D721Med (cell line): ENCODE measurements around the gene UNC5C.
A peak's percentile ranks its signal among the peaks of the same experiment; 100 is the strongest.

Experiments used
- DNase-seq: peaks from one replicate; pipeline ENCODE4 v3.0.0; 2011; ENCODE audit warnings: low spot score; ENCODE audit not compliant: insufficient read length
- FAIRE-seq: peaks from 2 replicates; lab custom pipeline; 2011; peaks lifted over from hg19 to GRCh38; lab: Jason Lieb, UNC
- TF ChIP-seq, protein P1 (sequence below): IDR thresholded peaks from 2 replicates; pipeline ENCODE4 v1.5.1; 2012; ENCODE audit warnings: mild to moderate bottlenecking, control low read depth; ENCODE audit not compliant: insufficient read depth; ENCODE audit errors: missing control alignments

UNC5C gene

DNA sequence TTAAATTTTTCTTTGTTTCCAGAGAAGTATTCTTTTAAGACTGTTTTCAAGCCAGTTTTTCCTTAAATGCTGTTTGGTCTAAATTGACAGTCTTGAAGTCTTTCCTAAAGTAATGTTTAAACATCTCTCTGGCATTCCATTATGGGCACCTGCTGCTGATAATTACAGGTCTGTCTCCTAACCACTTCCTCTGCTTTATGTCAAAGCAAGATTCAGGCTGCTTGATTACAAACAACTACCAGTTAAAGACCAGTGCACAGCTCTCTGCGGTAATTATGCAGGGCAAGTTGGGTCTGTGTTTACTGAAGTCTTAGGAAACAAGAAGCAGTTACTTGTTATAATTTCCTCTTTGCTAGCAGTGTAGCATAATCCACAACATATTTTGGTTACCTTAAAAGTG, 17.6 kb downstream of the UNC5C start:
- DNase-seq (no peak), FAIRE-seq (no peak)
- TF ChIP-seq, protein P1, sequence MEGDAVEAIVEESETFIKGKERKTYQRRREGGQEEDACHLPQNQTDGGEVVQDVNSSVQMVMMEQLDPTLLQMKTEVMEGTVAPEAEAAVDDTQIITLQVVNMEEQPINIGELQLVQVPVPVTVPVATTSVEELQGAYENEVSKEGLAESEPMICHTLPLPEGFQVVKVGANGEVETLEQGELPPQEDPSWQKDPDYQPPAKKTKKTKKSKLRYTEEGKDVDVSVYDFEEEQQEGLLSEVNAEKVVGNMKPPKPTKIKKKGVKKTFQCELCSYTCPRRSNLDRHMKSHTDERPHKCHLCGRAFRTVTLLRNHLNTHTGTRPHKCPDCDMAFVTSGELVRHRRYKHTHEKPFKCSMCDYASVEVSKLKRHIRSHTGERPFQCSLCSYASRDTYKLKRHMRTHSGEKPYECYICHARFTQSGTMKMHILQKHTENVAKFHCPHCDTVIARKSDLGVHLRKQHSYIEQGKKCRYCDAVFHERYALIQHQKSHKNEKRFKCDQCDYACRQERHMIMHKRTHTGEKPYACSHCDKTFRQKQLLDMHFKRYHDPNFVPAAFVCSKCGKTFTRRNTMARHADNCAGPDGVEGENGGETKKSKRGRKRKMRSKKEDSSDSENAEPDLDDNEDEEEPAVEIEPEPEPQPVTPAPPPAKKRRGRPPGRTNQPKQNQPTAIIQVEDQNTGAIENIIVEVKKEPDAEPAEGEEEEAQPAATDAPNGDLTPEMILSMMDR = no peak

DNA sequence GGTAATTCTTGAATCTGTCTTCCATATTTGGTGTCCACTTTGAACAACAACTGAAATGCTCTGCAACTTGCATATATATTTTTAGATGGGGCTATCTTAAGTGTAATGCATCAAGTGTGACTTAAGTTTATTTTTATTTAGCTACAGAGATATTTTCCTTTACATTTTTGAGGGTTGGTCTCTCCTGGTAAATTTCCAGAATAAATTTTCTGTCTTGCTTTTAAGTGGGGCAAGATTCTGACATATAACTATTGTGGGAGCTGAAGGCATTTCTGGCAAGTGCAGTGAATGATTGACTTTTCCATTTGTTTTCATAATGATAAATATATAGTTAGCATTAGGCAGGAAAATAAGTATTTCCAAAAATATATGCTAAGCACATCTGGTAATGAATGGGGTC, 18.8 kb downstream of the UNC5C start:
- no peak for DNase-seq
- TF ChIP-seq, protein P1 = no peak
- no peak for FAIRE-seq

DNA sequence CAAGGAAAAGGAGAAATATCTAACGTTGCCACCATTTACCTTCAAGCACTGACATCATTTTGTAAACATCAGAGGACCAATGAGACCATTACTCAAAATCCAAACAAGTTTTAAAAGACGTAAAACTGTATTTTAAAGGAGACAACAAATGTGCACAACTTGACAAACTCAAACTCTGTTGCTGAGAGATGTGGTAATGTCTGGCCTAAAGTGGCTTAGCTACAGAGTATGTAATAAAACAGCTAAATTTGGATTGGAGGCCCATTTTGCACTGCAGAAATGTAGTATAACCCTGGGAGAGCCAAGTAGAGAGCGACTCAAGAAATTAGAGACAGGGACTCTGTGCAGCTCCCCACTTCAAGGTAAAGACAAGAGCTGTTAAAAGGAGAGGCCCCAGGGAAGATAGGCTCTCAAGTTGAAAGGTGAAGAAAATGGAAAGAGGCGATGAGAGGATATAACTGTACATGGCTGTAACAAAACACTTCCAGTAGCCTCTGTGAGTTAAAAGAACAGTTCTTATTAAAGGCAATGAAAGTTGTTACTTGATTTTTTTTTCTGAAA, 20.3 kb downstream of the UNC5C start:
- DNase-seq = no peak
- FAIRE-seq = no peak
- TF ChIP-seq, protein P1 = no peak

DNA sequence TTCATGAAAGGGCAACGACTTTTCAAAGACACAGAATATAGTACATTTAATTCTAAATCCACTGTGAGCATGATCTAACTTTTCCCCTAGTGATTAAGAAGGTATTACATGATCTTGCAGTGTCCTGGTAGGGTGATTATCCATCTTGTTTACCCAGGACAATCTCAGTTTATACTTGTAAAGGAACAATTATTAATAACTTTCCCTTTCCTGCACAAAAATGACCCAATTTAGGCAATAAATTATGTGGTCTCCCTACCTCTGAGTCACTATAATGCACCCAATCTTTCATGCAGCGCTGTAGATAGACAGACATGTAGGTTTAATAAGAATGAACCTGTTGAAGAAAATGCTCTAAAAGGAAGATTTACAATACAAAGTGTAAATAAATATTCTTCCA, 22.7 kb downstream of the UNC5C start:
- TF ChIP-seq, protein P1 = no peak
- DNase-seq (no peak), FAIRE-seq (peak; percentile 88)

DNA sequence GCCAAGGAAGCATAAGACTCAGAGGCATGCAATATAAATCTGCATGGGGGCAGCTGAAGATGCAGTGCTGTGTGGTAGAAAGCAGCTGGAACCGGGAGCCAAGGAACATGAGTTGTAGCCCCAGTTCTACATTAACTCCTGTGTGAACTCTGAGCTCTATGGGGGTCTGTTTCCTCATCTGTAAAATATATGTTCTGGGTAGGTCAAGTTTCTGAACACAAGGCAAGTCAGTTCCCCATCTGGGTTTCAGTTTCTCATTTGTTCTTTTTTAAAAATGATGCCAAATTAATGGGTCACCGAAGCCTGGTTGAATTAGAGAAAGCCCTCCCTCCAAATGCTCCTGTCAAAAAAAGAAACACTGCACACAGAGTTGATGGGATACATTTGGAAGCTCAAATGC, 24.0 kb downstream of the UNC5C start:
- no peak for FAIRE-seq
- TF ChIP-seq, protein P1 = no peak
- no peak for DNase-seq

DNA sequence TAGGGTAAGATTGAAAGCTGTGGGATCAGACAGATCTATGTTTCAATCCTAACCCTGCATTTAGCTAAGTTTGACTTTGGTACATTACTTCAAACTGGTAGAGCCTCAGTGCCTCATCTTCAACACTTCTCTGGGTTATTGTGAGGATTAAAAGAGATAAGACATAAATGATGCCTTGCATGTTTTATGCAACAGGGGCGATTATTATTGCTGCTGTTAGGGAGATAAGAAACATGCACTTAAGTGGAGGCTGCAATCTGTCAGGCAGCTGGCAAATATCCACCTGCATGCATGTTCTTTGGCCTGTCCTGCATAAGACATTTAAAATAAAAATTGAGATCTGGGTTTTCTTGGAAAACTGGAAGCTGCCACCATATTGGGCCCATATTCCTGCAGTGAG, 24.6 kb downstream of the UNC5C start:
- DNase-seq (no peak), FAIRE-seq (peak; percentile 71)
- TF ChIP-seq, protein P1 = no peak

DNA sequence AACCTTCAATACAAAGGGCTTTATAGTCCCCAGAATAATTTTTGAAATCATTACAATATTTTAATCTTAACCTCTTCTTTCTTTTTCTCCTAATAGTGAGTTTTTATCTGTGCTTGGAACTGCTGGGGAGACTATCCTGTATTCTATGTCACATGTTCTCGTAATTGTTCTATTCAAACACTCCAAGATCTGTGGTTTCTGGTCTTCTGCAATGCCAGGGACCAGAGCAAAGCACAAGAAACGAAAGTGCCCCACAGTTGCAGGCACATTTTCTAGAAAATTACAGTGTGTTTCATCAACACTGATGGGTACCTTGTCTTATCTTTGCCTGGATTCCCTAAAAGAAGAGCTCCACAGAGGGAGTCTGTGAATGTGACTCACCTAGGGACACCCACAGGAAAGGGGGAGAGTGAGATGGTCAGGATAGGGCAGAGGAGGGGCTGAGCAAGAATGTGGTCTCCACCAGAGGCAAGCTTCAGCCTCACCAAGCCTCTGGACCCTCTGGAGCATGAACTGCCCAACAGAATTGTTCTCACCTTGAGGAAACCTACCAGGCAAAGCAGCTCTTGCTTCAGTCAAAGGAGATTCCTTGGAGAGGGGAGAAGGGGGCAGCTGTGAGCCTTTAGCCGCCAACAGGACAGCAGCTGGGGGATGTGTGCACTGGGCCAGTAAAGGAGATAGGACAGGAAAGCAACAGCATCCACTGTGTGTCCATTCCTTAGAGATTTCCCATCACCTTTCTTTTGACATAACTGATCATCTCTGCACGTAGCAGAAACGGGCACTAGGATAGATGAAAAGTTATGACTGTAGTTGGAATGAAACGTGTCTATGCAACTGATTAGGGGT, 25.9 kb downstream of the UNC5C start:
- DNase-seq (no peak), FAIRE-seq (no peak)
- TF ChIP-seq, protein P1 = no peak
